Measurements from ENCODE around the gene SEMA3B. TPM values are rescaled to one million over a fixed set of nuclear protein-coding genes. Genes with fewer than 3 reads are reported as not detected.

The SEMA3B gene
- total RNA-seq, 1 experiment from 2014 or later: 6.4 TPM

GRCh38 chr3:50224639-50225038 is 44.3 kb upstream of the SEMA3B start:
- no peaks in the 10 kb centered on the region for H3K4me1 ChIP-seq (ENCODE audit: insufficient read depth, low read length)
- DNase-seq: no peak
- peaks cover 20 to 29% of the 10 kb centered on the region in 2 experiments for H3K4me1 Mint-ChIP-seq
- no peak overlapping the region for H3K14ac ChIP-seq (ENCODE audit: insufficient read depth, low read length)
- no peak overlapping the region for H2BK20ac ChIP-seq (ENCODE audit: low read depth, low read length, poor library complexity, severe bottlenecking)
- H3K4ac ChIP-seq (ENCODE audit: low read depth, low read length): no peak overlapping the region
- no peak overlapping the region for H3K27ac ChIP-seq (ENCODE audit: insufficient read length, low read depth, low read length)
- no peak overlapping the region for H2BK12ac ChIP-seq (ENCODE audit: insufficient read length, low read depth, low read length)
- no peaks in the 10 kb centered on the region for H3K79me1 ChIP-seq (ENCODE audit: insufficient read depth, low read depth, low read length, poor library complexity, severe bottlenecking)
- no peak overlapping the region for H2AFZ ChIP-seq (ENCODE audit: low read length)
- H3K9ac ChIP-seq (ENCODE audit: extremely low read depth, insufficient read length, low read length): no peak overlapping the region
- no peaks in the 10 kb centered on the region for H3K9me3 ChIP-seq (ENCODE audit: control insufficient read depth, low read depth, low read length)
- no peaks in the 10 kb centered on the region for H3K27me3 ChIP-seq (ENCODE audit: insufficient read depth, low read length)
- H3K56ac ChIP-seq (ENCODE audit: insufficient read length, low read depth, low read length): no peak overlapping the region
- no peak overlapping the region for H2BK120ac ChIP-seq (ENCODE audit: low read depth, low read length, poor library complexity, severe bottlenecking)
- no peak overlapping the region for H3K23ac ChIP-seq (ENCODE audit: insufficient read length, low read depth, low read length)
- no peak overlapping the region for H2BK5ac ChIP-seq (ENCODE audit: insufficient read length, low read length)
- no peaks in the 10 kb centered on the region for H3K79me2 ChIP-seq (ENCODE audit: insufficient read depth, low read length)
- no peak overlapping the region for H2BK15ac ChIP-seq (ENCODE audit: low read depth, low read length)
- H4K5ac ChIP-seq (ENCODE audit: insufficient read length, low read depth, low read length): no peak overlapping the region
- peak; percentile 39; the same call in 2 of the 3 replicates for TF ChIP-seq CTCF (conservative IDR thresholded peaks at IDR 0.05)
- H3K18ac ChIP-seq (ENCODE audit: insufficient read length, low read depth, low read length): no peak overlapping the region
- peaks cover 12% of the 10 kb centered on the region for H3K23me2 ChIP-seq (ENCODE audit: insufficient read length, low read depth, low read length, poor library complexity, severe bottlenecking)
- peak overlapping the region in 1 of 3 experiments; percentile 32; a peak in 1 of 7 replicates for H3K27ac Mint-ChIP-seq
- no peak overlapping the region for H3K4me2 ChIP-seq (ENCODE audit: insufficient read depth, insufficient read length, low read length)
- H4K91ac ChIP-seq (ENCODE audit: insufficient read length, low read depth, low read length): no peak overlapping the region
- H3K9me3 Mint-ChIP-seq: peaks cover 2 to 4% of the 10 kb centered on the region in 2 experiments; a peak in 3 of 5 replicates
- no peak overlapping the region for H3T11ph ChIP-seq (ENCODE audit: low read length)
- no CpG with 5 or more reads among the region's 5 CpGs for WGBS (ENCODE audit: extremely low coverage, insufficient read length, low lambda C conversion rate)
- no peak overlapping the region for H3K4me3 Mint-ChIP-seq
- peaks cover 27% of the 10 kb centered on the region for H3K27me3 Mint-ChIP-seq (ENCODE audit: low read depth)
- no peaks in the 10 kb centered on the region; a peak in 1 of 7 replicates for H3K36me3 Mint-ChIP-seq (ENCODE audit: insufficient read depth in 1 of 3, low read depth in 3 of 3)
- no peak overlapping the region for H2AK5ac ChIP-seq (ENCODE audit: insufficient read length, low read length)
- H4K8ac ChIP-seq (replicated peaks; ENCODE audit: insufficient read length, low read depth, low read length): no peak overlapping the region
- no peaks in the 10 kb centered on the region for H4K20me1 ChIP-seq (ENCODE audit: control insufficient read depth, insufficient read depth, insufficient read length)
